SW480 (cell line): ENCODE measurements around the gene OR4E1.
"Not testable (repeated sequence)": the region's sequence is repeated elsewhere in the genome, so short reads cannot be mapped to it uniquely, and the experiment has no call there.

ENCODE experiments used
- DNase-seq: peaks from one replicate; pipeline ENCODE4 v3.0.0-alpha.2; 2016; ENCODE audit warnings: low spot score

OR4E1 gene

GRCh38 chr14:21653331-21653885, 20.2 kb downstream of the OR4E1 start, which contains the start of gene OR4E2:
TSS of gene OR4E2 (plus strand) at chr14:21653835. CDS start at chr14:21665083, 11,248 bp downstream.
- no peak for DNase-seq

GRCh38 chr14:21652209-21652808, 21.3 kb downstream of the OR4E1 start:
- DNase-seq: no peak

DNA sequence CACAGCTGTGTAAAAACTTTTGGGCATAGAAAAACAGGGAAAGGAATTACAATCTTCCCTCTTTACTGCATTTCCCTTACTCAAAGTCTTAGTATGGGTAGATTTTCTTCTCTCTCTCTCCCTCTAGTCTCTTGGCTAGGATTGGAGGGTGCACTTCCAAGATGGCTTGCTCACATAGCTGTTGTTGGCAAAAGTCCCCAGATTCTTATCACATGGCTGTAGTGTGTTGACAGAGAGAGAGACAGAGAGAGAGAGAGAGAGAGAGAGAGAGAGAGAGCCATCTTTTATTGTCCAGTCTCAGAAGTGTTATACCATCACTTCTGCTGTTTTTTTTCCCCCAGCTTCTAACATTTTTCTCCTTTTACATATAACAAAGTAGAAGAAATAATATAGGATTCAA, 26.2 kb downstream of the OR4E1 start:
- DNase-seq: no peak

GRCh38 chr14:21643407-21643806, 30.2 kb downstream of the OR4E1 start:
- DNase-seq: no peak

- DNase-seq: no peak
Observed at GRCh38 chr14:21642683-21643082, 30.9 kb downstream of the OR4E1 start.

DNA sequence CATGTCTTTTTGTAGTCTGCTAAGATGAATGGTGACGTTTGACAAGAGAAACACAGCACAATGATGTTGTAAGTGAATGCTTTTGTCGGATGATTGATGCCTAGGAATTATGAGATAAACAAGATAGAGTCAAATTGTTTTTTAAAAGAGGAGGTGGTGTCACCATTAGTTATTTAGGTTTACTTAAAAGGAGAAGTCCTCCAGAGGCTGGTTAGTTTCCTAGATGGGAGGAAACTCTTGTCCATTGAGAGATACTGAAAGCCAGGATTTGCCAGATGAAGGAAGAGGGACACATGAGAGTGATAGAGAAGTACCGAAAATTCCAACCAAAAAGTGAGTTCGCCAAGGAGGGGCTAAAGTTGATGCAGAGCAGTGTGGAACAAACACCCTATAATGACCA, 38.8 kb downstream of the OR4E1 start, which contains the start of gene OR10G2:
Gene OR10G2 (minus strand): TSS at position 101 of the 400 bp plus-strand sequence. CDS start 98 bp downstream, at position 3.
- DNase-seq: no peak

GRCh38 chr14:21631084-21631483, 42.5 kb downstream of the OR4E1 start:
- DNase-seq: no peak

- DNase-seq: not testable (repeated sequence)
Observed at GRCh38 chr14:21630503-21630902, 43.1 kb downstream of the OR4E1 start.

DNA sequence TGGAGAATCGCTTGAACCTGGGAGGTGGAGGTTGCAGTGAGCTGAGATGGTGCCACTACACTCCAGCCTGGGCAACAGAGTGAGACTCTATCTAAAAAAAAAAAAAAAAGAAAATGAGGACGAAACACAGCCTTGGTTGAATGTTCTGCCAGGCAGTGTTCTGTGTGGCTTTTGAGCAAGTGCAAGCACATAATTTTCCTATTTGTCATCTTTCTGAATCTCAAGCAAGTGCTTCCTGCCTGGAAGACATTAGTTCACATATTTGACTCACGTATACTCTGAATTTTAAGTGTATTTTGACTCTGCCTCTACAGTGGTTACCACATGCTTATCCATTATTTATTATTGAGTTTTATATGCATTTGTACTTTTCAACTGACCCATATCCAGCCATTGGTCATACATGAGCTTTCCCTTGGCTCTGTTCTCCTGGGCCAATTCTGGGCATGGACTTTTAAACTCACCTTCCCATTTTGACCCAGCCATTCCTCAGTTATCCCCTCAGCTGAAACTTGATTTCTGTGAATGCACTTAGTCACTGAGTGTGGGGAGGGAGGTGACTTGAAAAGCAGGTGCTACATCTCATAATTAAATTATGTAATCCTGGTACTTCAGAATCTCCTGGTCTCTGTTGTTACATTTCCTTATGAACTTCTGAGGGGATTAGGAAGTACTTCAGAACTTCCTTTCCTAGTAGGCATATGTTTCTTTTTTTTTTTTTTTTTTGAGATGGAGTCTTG, 47.0 kb downstream of the OR4E1 start:
- DNase-seq: peak; percentile 25
